Measurements from ENCODE around the gene TOMM6. TPM values are rescaled to one million over a fixed set of nuclear protein-coding genes. Genes with fewer than 3 reads are reported as not detected.
A peak's percentile ranks its signal among the peaks of the same experiment; 100 is the strongest.

Gene TOMM6
- total RNA-seq, 4 donors from 2014 or later, result 116 to 182 (median 150) TPM

DNA sequence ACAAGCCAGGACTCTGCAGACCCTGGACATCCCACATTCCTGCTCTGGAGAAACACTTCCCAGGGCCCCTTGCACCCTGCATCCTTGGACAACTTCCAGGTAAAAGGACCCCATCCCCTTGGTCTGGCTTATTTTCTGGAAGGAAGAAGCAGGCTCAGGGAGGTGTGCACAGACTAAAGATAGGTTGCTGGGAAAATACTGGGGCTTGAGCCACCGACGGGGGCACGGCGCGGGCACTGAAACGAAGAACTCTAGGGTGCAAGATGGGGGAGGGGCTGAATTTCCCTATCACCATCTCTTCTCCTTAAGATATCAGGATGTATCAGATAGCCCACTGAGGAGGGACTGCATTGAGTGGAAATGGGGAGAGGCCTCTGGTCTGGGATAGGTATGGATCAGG lies 8.6 kb upstream of the TOMM6 start:
- Histone ChIP-seq H3K4me1 (peaks cover 21 to 48% (median 24%) of the 10 kb centered on the region in 3 donors), H3K4me3 (peak overlapping the region in 3 of 4 donors; percentile 77 to 91 (median 78)), H3K9me3 (no peaks in the 10 kb centered on the region), H3K27ac (peak overlapping the region in 1 of 4 donors; percentile 60), H3K27me3 (no peaks in the 10 kb centered on the region), H3K36me3 (peaks cover 4 to 36% (median 6%) of the 10 kb centered on the region in 3 donors)
- 50 to 54% methylated on average over 2 to 6 of the region's 6 CpGs for WGBS, 2 donors
- intact Hi-C loops (cut with DNase I), result loop anchor here (10.0 kb wide), 1 partner anchor 174 kb away; no protein-coding TSS in a partner anchor
- DNase-seq, result no peak
- TF ChIP-seq, protein P1, sequence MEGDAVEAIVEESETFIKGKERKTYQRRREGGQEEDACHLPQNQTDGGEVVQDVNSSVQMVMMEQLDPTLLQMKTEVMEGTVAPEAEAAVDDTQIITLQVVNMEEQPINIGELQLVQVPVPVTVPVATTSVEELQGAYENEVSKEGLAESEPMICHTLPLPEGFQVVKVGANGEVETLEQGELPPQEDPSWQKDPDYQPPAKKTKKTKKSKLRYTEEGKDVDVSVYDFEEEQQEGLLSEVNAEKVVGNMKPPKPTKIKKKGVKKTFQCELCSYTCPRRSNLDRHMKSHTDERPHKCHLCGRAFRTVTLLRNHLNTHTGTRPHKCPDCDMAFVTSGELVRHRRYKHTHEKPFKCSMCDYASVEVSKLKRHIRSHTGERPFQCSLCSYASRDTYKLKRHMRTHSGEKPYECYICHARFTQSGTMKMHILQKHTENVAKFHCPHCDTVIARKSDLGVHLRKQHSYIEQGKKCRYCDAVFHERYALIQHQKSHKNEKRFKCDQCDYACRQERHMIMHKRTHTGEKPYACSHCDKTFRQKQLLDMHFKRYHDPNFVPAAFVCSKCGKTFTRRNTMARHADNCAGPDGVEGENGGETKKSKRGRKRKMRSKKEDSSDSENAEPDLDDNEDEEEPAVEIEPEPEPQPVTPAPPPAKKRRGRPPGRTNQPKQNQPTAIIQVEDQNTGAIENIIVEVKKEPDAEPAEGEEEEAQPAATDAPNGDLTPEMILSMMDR (IDR thresholded peaks at IDR 0.05), result no peak
- no peak for TF ChIP-seq POLR2A (IDR thresholded peaks at IDR 0.05)

DNA sequence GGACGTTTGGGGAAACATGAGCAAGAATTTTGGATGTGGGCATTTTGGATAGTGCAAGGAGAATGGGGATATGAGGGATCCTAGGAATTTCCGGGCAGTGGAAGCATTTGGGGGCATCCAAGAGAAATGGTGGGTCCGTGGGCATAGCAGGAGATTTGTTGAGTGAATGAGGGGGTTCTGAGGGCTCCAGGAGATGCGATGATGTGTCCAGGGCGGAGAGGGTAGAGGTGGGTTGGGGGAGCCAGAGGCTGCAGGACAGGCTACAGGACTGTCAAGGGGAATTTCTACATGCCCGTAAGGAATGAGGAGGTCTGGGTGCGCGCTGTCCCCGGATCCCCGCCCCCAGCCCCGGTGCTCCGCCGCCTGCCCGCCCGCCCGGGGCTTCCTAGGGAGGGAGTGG lies 8.2 kb upstream of the TOMM6 start:
- Histone ChIP-seq H3K36me3 (peaks cover 4 to 31% (median 5%) of the 10 kb centered on the region in 3 donors), H3K27me3 (no peaks in the 10 kb centered on the region), H3K4me1 (peaks cover 26 to 52% (median 28%) of the 10 kb centered on the region in 3 donors), H3K27ac (peak overlapping the region; percentile 60 to 94 (median 87)), H3K4me3 (peak overlapping the region; percentile 47 to 91 (median 78)), H3K9me3 (no peaks in the 10 kb centered on the region)
- TF ChIP-seq POLR2A (IDR thresholded peaks at IDR 0.05), result no peak
- TF ChIP-seq, protein P1 (IDR thresholded peaks at IDR 0.05), result peak in 1 of 6 experiments; percentile 9
- no peak for DNase-seq
- intact Hi-C loops (cut with DNase I), result loop anchor here (10.0 kb wide), 1 partner anchor 175 kb away; no protein-coding TSS in a partner anchor
- 2 to 5% methylated on average over 6 to 11 of the region's 16 CpGs for whole genome bisulfite sequencing, 2 donors

DNA sequence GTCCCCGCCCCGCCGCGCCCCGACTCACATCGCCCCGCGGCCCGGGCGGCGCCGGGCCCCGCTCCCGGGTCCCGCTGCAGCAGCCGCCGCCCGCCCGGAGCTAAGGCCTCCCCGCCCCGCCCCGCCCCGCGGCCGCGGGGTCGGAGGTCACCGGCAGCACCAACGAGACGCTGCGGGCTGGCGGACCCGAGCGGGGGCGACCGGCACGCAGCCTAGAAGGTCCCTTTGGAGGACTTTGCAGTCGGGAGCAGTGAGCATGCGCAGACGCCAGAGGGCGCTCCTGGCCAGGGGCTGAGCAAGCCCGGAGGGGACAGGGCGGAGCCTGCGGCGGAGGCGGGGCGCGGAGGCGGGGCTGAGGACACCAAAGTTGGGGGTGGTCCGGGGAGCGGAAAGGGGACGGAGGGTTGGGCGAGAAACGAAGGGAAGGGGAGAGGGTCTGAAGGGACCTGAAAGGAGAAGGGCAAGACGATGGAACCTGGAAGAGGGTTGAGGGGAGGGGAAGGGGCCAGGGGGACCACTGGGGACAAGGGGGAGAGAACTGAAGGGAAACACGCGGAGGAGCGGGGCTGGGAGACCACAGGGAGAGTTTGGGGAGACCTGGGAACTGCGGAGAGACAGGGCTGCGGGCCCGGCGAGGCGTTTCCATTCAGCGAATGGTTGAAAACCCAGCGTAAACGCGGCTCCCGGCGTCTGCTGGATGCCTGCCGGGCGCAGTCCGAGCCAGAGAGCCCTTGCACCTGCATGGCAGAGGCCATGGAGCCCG lies 7.5 kb upstream of the TOMM6 start, which contains the start of gene FRS3:
Gene FRS3 (minus strand): TSS at position 113 of the 763 bp plus-strand sequence. CDS start 2,913 bp downstream, outside the sequence.
- intact Hi-C loops (cut with DNase I), result loop anchor here (5.0 to 10.0 kb wide), 2 partner anchors 175 to 267 kb away; no protein-coding TSS in a partner anchor
- TF ChIP-seq, protein P1 (IDR thresholded peaks at IDR 0.05), result peak; percentile 65 to 98 (median 96)
- peak in 2 of 4 donors; percentile 15 to 36 for TF ChIP-seq POLR2A (IDR thresholded peaks at IDR 0.05)
- Histone ChIP-seq H3K9me3 (no peaks in the 10 kb centered on the region), H3K4me3 (peak within 1 kb of the TSS; percentile 47 to 91 (median 78)), H3K4me1 (peaks cover 32 to 59% (median 34%) of the 10 kb centered on the region in 3 donors), H3K36me3 (peaks cover 0 to 26% (median 1%) of the 10 kb centered on the region in 3 donors), H3K27ac (peak within 1 kb of the TSS; percentile 85 to 94 (median 91)), H3K27me3 (no peaks in the 10 kb centered on the region)
- 0 to 1% methylated on average over 28 to 33 of the region's 73 CpGs for WGBS, 2 donors
- DNase-seq, result peak; percentile 74

DNA sequence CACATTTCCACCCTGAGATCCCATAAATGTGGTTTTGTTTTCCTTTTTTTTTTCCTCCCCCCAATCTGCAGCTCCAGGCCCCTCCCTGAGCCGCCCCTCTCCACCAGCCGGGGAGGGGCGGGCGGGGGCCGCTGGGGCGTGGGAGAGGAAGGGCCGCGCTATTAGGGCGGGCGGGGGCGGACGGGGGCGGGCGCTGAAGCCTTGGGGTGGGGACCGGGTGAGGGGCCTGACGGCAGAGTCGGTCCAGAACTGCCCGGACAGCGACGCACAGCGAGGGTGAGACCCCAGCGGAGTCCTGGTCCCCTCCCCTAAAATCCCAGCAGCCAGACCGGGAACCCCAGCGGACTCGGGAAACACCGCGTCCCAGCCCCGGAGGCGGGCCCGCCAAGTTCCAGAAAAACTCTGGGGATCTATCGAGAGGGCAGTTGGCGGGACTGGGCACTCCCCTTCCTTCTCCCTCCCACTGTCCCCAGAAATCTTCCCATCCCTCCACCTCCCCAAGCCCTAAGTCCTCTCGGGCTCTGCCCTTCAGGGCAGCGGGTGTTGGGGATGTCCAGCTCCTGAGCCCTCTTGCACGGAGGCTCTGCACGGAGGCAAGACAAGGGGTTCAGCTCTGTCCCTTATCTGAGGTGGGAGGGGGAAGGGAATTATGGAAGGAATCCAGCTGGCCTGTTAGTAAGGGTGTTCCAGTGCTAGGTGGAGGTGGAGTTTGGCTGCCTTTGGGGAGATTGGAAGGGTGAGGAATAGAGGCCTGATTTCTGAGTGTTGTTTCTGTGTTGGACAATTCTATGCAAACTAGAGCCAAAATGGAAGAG lies 6.7 kb upstream of the TOMM6 start, which contains the start of gene PRICKLE4:
Gene PRICKLE4 (plus strand): TSS at position 232 of the 815 bp plus-strand sequence. CDS start 2,692 bp downstream, outside the sequence.
- H3K27ac ChIP-seq, result peak within 1 kb of the TSS; percentile 85 to 94 (median 91)
- no peaks in the 10 kb centered on the region for H3K9me3 ChIP-seq
- peaks cover 0 to 22% (median 0%) of the 10 kb centered on the region in 3 donors for H3K36me3 ChIP-seq
- DNase-seq, result no peak
- peaks cover 40 to 66% (median 41%) of the 10 kb centered on the region in 3 donors for H3K4me1 ChIP-seq
- intact Hi-C loops (cut with DNase I), result loop anchor here (5.0 kb wide), 1 partner anchor 267 kb away; no protein-coding TSS in a partner anchor
- WGBS, 2 donors, result 4% methylated on average over 4 of the region's 36 CpGs; no CpG with 5 or more reads in 1 of the 2 donors
- H3K4me3 ChIP-seq, result peak within 1 kb of the TSS; percentile 47 to 91 (median 78)
- no peaks in the 10 kb centered on the region for H3K27me3 ChIP-seq
- TF ChIP-seq, protein P1 (IDR thresholded peaks at IDR 0.05), result no peak
- peak in 1 of 4 donors; percentile 15 for TF ChIP-seq POLR2A (IDR thresholded peaks at IDR 0.05)

Measured in esophagus squamous epithelium (tissue), 5 donors.